IMR-90 (cell line): ENCODE results near the gene SV2B. TPM values are rescaled to one million over a fixed set of nuclear protein-coding genes. Genes with fewer than 3 reads are reported as not detected.

Experiments used
- ATAC-seq: fragments of 200-7000 bp; cut with Tn5 transposase; 2 replicates; pipeline ENCODE4 v1.9.1; 2020; ENCODE audit warnings: low read depth, mild to moderate bottlenecking, moderate library complexity
- BruUV-seq: library from RNA; stranded (reverse); fragments of 400-500 nt; replicated peaks from 2 replicates; lab custom pipeline; 2021; lab: Mats Ljungman, UMichigan
- CTCF ChIA-PET: fragments of 300-600 bp; formaldehyde crosslinking; extraction: SDS; loops from one replicate; lab custom pipeline; 2021; ENCODE audit warnings: antibody characterized with exemption; lab: Yijun Ruan, JAX
- POLR2A ChIA-PET: fragments of 300-600 bp; sonication (Branson Sonifier 250); formaldehyde crosslinking; loops from one replicate; lab custom pipeline; 2022; ENCODE audit warnings: antibody characterized with exemption; ENCODE audit not compliant: unreplicated experiment; lab: Charles Lee
- DNase-seq: peaks from one replicate; pipeline ENCODE4 v3.0.0; 2013
- H2AFZ ChIP-seq: replicated peaks from 2 replicates; pipeline ENCODE3; 2013; ENCODE audit warnings: low read length, mild to moderate bottlenecking; ENCODE audit not compliant: poor library complexity
- H2AK5ac ChIP-seq: 2 replicates; pipeline ENCODE4 v1.6.1; 2013; ENCODE audit warnings: low read depth, low read length, inconsistent platforms
- H2AK9ac ChIP-seq: replicated peaks from 2 replicates; pipeline ENCODE3; 2013; ENCODE audit warnings: mild to moderate bottlenecking, low read depth, low read length, moderate library complexity; ENCODE audit not compliant: poor library complexity
- H2BK120ac ChIP-seq: 2 replicates; pipeline ENCODE4 v1.6.1; 2013; ENCODE audit warnings: low read depth, low read length, inconsistent platforms
- H2BK15ac ChIP-seq: 3 replicates; pipeline ENCODE4 v1.6.1; 2013; ENCODE audit warnings: low read depth, low read length, inconsistent platforms
- H2BK20ac ChIP-seq: 2 replicates; pipeline ENCODE4 v1.6.1; 2013; ENCODE audit warnings: low read depth, mild to moderate bottlenecking, inconsistent platforms, low read length, moderate library complexity
- H2BK5ac ChIP-seq: 2 replicates; pipeline ENCODE4 v1.6.1; 2013; ENCODE audit warnings: mild to moderate bottlenecking, low read depth, low read length, inconsistent platforms; ENCODE audit not compliant: poor library complexity, severe bottlenecking
- H3K14ac ChIP-seq: replicated peaks from 2 replicates; pipeline ENCODE4 v1.6.1; 2013; ENCODE audit warnings: low read depth, low read length, inconsistent platforms
- H3K18ac ChIP-seq: 2 replicates; pipeline ENCODE4 v1.6.1; 2013; ENCODE audit warnings: low read depth, low read length, control low read depth
- H3K23ac ChIP-seq: 2 replicates; pipeline ENCODE4 v1.6.1; 2013; ENCODE audit warnings: low read depth, low read length, inconsistent platforms
- H3K27ac ChIP-seq: 2 replicates; pipeline ENCODE4 v1.5.1; 2013; ENCODE audit warnings: mild to moderate bottlenecking, control low read depth, low read length; ENCODE audit not compliant: insufficient read depth
- H3K27me3 ChIP-seq: 2 replicates; pipeline ENCODE4 v1.6.1; 2013; ENCODE audit warnings: low read length; ENCODE audit not compliant: control insufficient read depth, insufficient read depth
- H3K36me3 ChIP-seq: 2 replicates; pipeline ENCODE4 v1.6.1; 2013; ENCODE audit warnings: low read length, mixed read lengths; ENCODE audit not compliant: control insufficient read depth, insufficient read depth
- H3K4ac ChIP-seq: 2 replicates; pipeline ENCODE4 v1.6.1; 2013; ENCODE audit warnings: low read depth, low read length, inconsistent platforms
- H3K4me1 ChIP-seq: 2 replicates; pipeline ENCODE4 v1.6.1; 2013; ENCODE audit warnings: low read length, mixed read lengths; ENCODE audit not compliant: control insufficient read depth, insufficient read depth
- H3K4me2 ChIP-seq: 2 replicates; pipeline ENCODE4 v1.6.1; 2013; ENCODE audit warnings: low read depth, mild to moderate bottlenecking, control low read depth, low read length, moderate library complexity
- H3K4me3 ChIP-seq: 2 replicates; pipeline ENCODE4 v1.5.1; 2013; ENCODE audit warnings: low read depth, mild to moderate bottlenecking, control low read depth, low read length, moderate library complexity; ENCODE audit not compliant: insufficient read depth
- H3K56ac ChIP-seq: 2 replicates; pipeline ENCODE4 v1.6.1; 2013; ENCODE audit warnings: low read length, inconsistent platforms; ENCODE audit not compliant: insufficient read depth; ENCODE audit errors: extremely low read depth
- H3K79me1 ChIP-seq, 2 experiments: 2 replicates each; pipeline ENCODE4 v1.6.1; 2013; ENCODE audit warnings: low read length in 2 of 2, inconsistent platforms in 1 of 2, low read depth in 1 of 2
- H3K9ac ChIP-seq: 2 replicates; pipeline ENCODE4 v1.6.1; 2013; ENCODE audit warnings: low read depth, low read length, control low read depth
- H3K9me1 ChIP-seq: 2 replicates; pipeline ENCODE4 v1.6.1; 2013; ENCODE audit warnings: low read length, inconsistent platforms; ENCODE audit not compliant: insufficient read depth
- H3K9me3 ChIP-seq: 2 replicates; pipeline ENCODE4 v1.6.1; 2013; ENCODE audit warnings: low read length; ENCODE audit not compliant: control insufficient read depth, insufficient read depth
- H4K20me1 ChIP-seq: 2 replicates; pipeline ENCODE4 v1.6.1; 2013; ENCODE audit warnings: low read length, inconsistent platforms; ENCODE audit not compliant: insufficient read depth
- H4K5ac ChIP-seq: 2 replicates; pipeline ENCODE4 v1.6.1; 2013; ENCODE audit warnings: mild to moderate bottlenecking, low read depth, low read length, control low read depth
- H4K8ac ChIP-seq, 2 experiments: 2 replicates each; pipeline ENCODE4 v1.6.1; 2013; ENCODE audit warnings: low read depth in 2 of 2, low read length in 2 of 2, control low read depth in 1 of 2, inconsistent platforms in 1 of 2
- H4K91ac ChIP-seq: 2 replicates; pipeline ENCODE4 v1.6.1; 2013; ENCODE audit warnings: low read depth, low read length, inconsistent platforms; ENCODE audit not compliant: insufficient read depth
- CEBPB ChIP-seq: IDR thresholded peaks from 2 replicates; pipeline ENCODE4 v1.6.1; 2012; ENCODE audit warnings: low read depth, low read length, improper control_type of control experiment
- MAFK ChIP-seq: IDR thresholded peaks from 2 replicates; pipeline ENCODE4 v1.6.1; 2012; ENCODE audit warnings: low read depth, low read length, improper control_type of control experiment
- NFE2L2 ChIP-seq: fragments of 150-350 bp; IDR thresholded peaks from 2 replicates; pipeline ENCODE4 v1.6.1; 2016; ENCODE audit warnings: low read depth, mild to moderate bottlenecking, low read length
- SMC3 ChIP-seq: fragments of 150-350 bp; IDR thresholded peaks from 2 replicates; pipeline ENCODE4 v1.6.1; 2016; ENCODE audit warnings: low read depth, mild to moderate bottlenecking, antibody characterized with exemption, low read length, moderate library complexity
- USF2 ChIP-seq: fragments of 150-350 bp; IDR thresholded peaks from 2 replicates; pipeline ENCODE4 v1.6.1; 2017; ENCODE audit warnings: mild to moderate bottlenecking, antibody characterized with exemption, low read length, low read depth
- WGBS, 2 experiments: methylation state at CpG; one replicate each; pipeline versions ENCODE4 v1.1.5 to v1.1.7; 2013; ENCODE audit warnings: missing lambda C conversion rate in 2 of 2; ENCODE audit not compliant: insufficient read length in 1 of 2; ENCODE audit errors: extremely low coverage in 2 of 2; 5-methylcytosine and 5-hydroxymethylcytosine counted together
- dilution Hi-C: fragments of 300-500 bp; cut with HindIII; formaldehyde crosslinking; loops from one replicate; pipeline ENCODE4 v1.14.3; 2018; ENCODE audit warnings: low sequenced_read_pairs; ENCODE audit not compliant: unreplicated experiment
- in situ Hi-C: fragments of 300-500 bp; cut with MboI; formaldehyde crosslinking; loops from 3 replicates; pipeline ENCODE4 v1.14.3; 2019; ENCODE audit warnings: low sequenced_read_pairs, inconsistent platforms, mixed read lengths
- intact Hi-C: fragments of 100-400 bp; cut with micrococcal nuclease; formaldehyde crosslinking; loops from 2 replicates; pipeline ENCODE4 v1.10.0; 2022
- polyA plus RNA-seq, 3 experiments: library from polyadenylated mRNA; depleted of rRNA; stranded (reverse); fragments of >200 nt; gene quantifications; 2 replicates each; pipeline ENCODE4 v1.2.3, GENCODE V29; 2012; ENCODE audit warnings: low replicate concordance in 1 of 3
- total RNA-seq: library from RNA; depleted of rRNA; stranded (reverse); fragments of >200 nt; gene quantifications from 2 replicates; pipeline ENCODE4 v1.2.3, GENCODE V29; 2012

SV2B gene
- total and polyA plus RNA-seq, 2 of the 4 experiments (the other 2 are of a cell fraction): not detected

- no peak for ATAC-seq
- Histone ChIP-seq H3K9ac (no peak overlapping the region), H3K9me3 (no peaks in the 10 kb centered on the region), H2AK5ac (no peak overlapping the region), H4K91ac (no peak overlapping the region), H3K4me2 (no peak overlapping the region), H2BK120ac (no peak overlapping the region), H3K4ac (no peak overlapping the region), H4K20me1 (no peaks in the 10 kb centered on the region), H3K27me3 (no peaks in the 10 kb centered on the region), H3K56ac (no peak overlapping the region), H3K9me1 (no peaks in the 10 kb centered on the region), H2BK15ac (no peak overlapping the region), H3K14ac (no peak overlapping the region), H3K4me1 (no peaks in the 10 kb centered on the region), H2AK9ac (no peak overlapping the region), H3K4me3 (no peak overlapping the region), H3K18ac (no peak overlapping the region), H3K27ac (no peak overlapping the region), H2BK20ac (no peak overlapping the region), H3K79me1 (no peaks in the 10 kb centered on the region), H4K5ac (no peak overlapping the region), H2AFZ (no peak overlapping the region), H2BK5ac (no peak overlapping the region), H3K36me3 (no peaks in the 10 kb centered on the region), H4K8ac (no peak overlapping the region), H3K23ac (no peak overlapping the region)
- no peak for DNase-seq
- no TSS peak for BruUV-seq
- CTCF ChIA-PET: no interaction called here
- 20% methylated on average over 1 of the region's 9 CpGs; no CpG with 5 or more reads in 1 of the 2 experiments for WGBS, 2 experiments
- intact Hi-C loops (no loop called here), in situ Hi-C loops (no loop called here), dilution Hi-C loops (no loop called here)
- POLR2A ChIA-PET: no interaction called here
- TF ChIP-seq SMC3: no peak
- TF ChIP-seq NFE2L2: no peak
- no peak for TF ChIP-seq MAFK
- TF ChIP-seq CEBPB: no peak
- TF ChIP-seq USF2: no peak
These were observed 71.3 kb downstream of the SV2B start for GRCh38 chr15:91171334-91171733.
